ENCODE results near the gene EDA2R.

Gene EDA2R

GRCh38 chrX:66616944-66617343, 21.9 kb downstream of the EDA2R start:
- no peak for TF ChIP-seq EZH2 (IDR thresholded peaks at IDR 0.05)
- no peak overlapping the region for H3K27ac ChIP-seq
- H3K9ac ChIP-seq (ENCODE audit: insufficient read length): no peak overlapping the region
- H3K9me3 ChIP-seq (ENCODE audit: low read depth, low read length): no peaks in the 10 kb centered on the region
- no peaks in the 10 kb centered on the region for H3K36me3 ChIP-seq (ENCODE audit: insufficient read depth, low read length)
- H3K4me3 ChIP-seq: no peak overlapping the region
- DNase-seq (ENCODE audit: low read depth, low spot score): no peak

- no peak overlapping the region for H3K4me3 ChIP-seq
- no peak for DNase-seq (ENCODE audit: low read depth, low spot score)
- H3K9me3 ChIP-seq (ENCODE audit: low read depth, low read length): no peaks in the 10 kb centered on the region
- H3K27ac ChIP-seq: no peak overlapping the region
- TF ChIP-seq POLR2AphosphoS5 (IDR thresholded peaks at IDR 0.05; ENCODE audit: borderline replicate concordance, low read depth, low read length) (no peak), EZH2 (IDR thresholded peaks at IDR 0.05) (no peak), FOXP2 (optimal IDR thresholded peaks at IDR 0.05; ENCODE audit: control extremely low read depth, extremely low read length, insufficient read depth) (no peak)
- H3K36me3 ChIP-seq (ENCODE audit: insufficient read depth, low read length): no peaks in the 10 kb centered on the region
- no peak overlapping the region for H3K9ac ChIP-seq (ENCODE audit: insufficient read length)
Measured at GRCh38 chrX:66602381-66602938, 36.4 kb downstream of the EDA2R start.

- Histone ChIP-seq H3K9ac (ENCODE audit: insufficient read length) (no peak overlapping the region), H3K4me3 (no peak overlapping the region), H3K36me3 (ENCODE audit: insufficient read depth, low read length) (no peaks in the 10 kb centered on the region), H3K9me3 (ENCODE audit: low read depth, low read length) (no peaks in the 10 kb centered on the region), H3K27ac (no peak overlapping the region)
- TF ChIP-seq EZH2 (IDR thresholded peaks at IDR 0.05) (no peak), FOXP2 (optimal IDR thresholded peaks at IDR 0.05; ENCODE audit: control extremely low read depth, extremely low read length, insufficient read depth) (no peak), POLR2AphosphoS5 (IDR thresholded peaks at IDR 0.05; ENCODE audit: borderline replicate concordance, low read depth, low read length) (no peak)
- no peak for DNase-seq (ENCODE audit: low read depth, low spot score)
Measured at GRCh38 chrX:66601522-66601921, 37.4 kb downstream of the EDA2R start.

GRCh38 chrX:66579219-66579618, 59.7 kb downstream of the EDA2R start:
- Histone ChIP-seq H3K36me3 (ENCODE audit: insufficient read depth, low read length) (no peaks in the 10 kb centered on the region), H3K27ac (no peak overlapping the region), H3K4me3 (no peak overlapping the region), H3K9ac (ENCODE audit: insufficient read length) (no peak overlapping the region), H3K9me3 (ENCODE audit: low read depth, low read length) (no peaks in the 10 kb centered on the region)
- DNase-seq (ENCODE audit: low read depth, low spot score): no peak
- TF ChIP-seq POLR2AphosphoS5 (IDR thresholded peaks at IDR 0.05; ENCODE audit: borderline replicate concordance, low read depth, low read length) (no peak), FOXP2 (optimal IDR thresholded peaks at IDR 0.05; ENCODE audit: control extremely low read depth, extremely low read length, insufficient read depth) (no peak), EZH2 (IDR thresholded peaks at IDR 0.05) (no peak)

GRCh38 chrX:66553973-66554372, 84.9 kb downstream of the EDA2R start:
- TF ChIP-seq EZH2 (IDR thresholded peaks at IDR 0.05) (no peak), POLR2AphosphoS5 (IDR thresholded peaks at IDR 0.05; ENCODE audit: borderline replicate concordance, low read depth, low read length) (no peak), FOXP2 (optimal IDR thresholded peaks at IDR 0.05; ENCODE audit: control extremely low read depth, extremely low read length, insufficient read depth) (no peak)
- DNase-seq (ENCODE audit: low read depth, low spot score): no peak
- no peak overlapping the region for H3K27ac ChIP-seq
- H3K4me3 ChIP-seq: no peak overlapping the region
- no peaks in the 10 kb centered on the region for H3K36me3 ChIP-seq (ENCODE audit: insufficient read depth, low read length)
- H3K9me3 ChIP-seq (ENCODE audit: low read depth, low read length): no peaks in the 10 kb centered on the region
- H3K9ac ChIP-seq (ENCODE audit: insufficient read length): no peak overlapping the region

GRCh38 chrX:66547847-66548369, 91.0 kb downstream of the EDA2R start:
- TF ChIP-seq EZH2 (IDR thresholded peaks at IDR 0.05) (no peak), POLR2AphosphoS5 (IDR thresholded peaks at IDR 0.05; ENCODE audit: borderline replicate concordance, low read depth, low read length) (no peak), FOXP2 (optimal IDR thresholded peaks at IDR 0.05; ENCODE audit: control extremely low read depth, extremely low read length, insufficient read depth) (no peak)
- no peaks in the 10 kb centered on the region for H3K36me3 ChIP-seq (ENCODE audit: insufficient read depth, low read length)
- H3K9ac ChIP-seq (ENCODE audit: insufficient read length): no peak overlapping the region
- H3K4me3 ChIP-seq: no peak overlapping the region
- DNase-seq (ENCODE audit: low read depth, low spot score): no peak
- no peaks in the 10 kb centered on the region for H3K9me3 ChIP-seq (ENCODE audit: low read depth, low read length)
- H3K27ac ChIP-seq: no peak overlapping the region
